Mesothelial cell of epicardium (in vitro differentiated cells): Measurements from ENCODE around the gene RASGRF2. TPM values are rescaled to one million over a fixed set of nuclear protein-coding genes. Genes with fewer than 3 reads are reported as not detected.

Experiments
- DNase-seq, 2 experiments: peaks; one replicate each; pipeline ENCODE4 v3.0.0; 2021; ENCODE audit warnings: low spot score in 2 of 2; ENCODE audit not compliant: unreplicated experiment in 2 of 2
- H3K27ac Mint-ChIP-seq: 2 replicates; pipeline ENCODE4 v1.8.0; 2021; ENCODE audit warnings: mixed read lengths
- H3K27me3 Mint-ChIP-seq: 2 replicates; pipeline ENCODE4 v1.8.0; 2021; ENCODE audit warnings: low read depth, mixed read lengths
- H3K36me3 Mint-ChIP-seq: 2 replicates; pipeline ENCODE4 v1.8.0; 2021; ENCODE audit warnings: mixed read lengths
- H3K4me1 Mint-ChIP-seq: 2 replicates; pipeline ENCODE4 v1.8.0; 2021; ENCODE audit warnings: mixed read lengths
- H3K4me3 Mint-ChIP-seq: 2 replicates; pipeline ENCODE4 v1.8.0; 2021; ENCODE audit warnings: mild to moderate bottlenecking, moderate library complexity, mixed read lengths
- H3K9me3 Mint-ChIP-seq: 2 replicates; pipeline ENCODE4 v1.8.0; 2021; ENCODE audit warnings: mixed read lengths
- total RNA-seq: library from RNA; stranded (reverse); gene quantifications from 3 replicates; pipeline ENCODE4 v1.2.1, GENCODE V29; 2021
- TF ChIP-seq, protein P1 (sequence below): fragments of 200-600 bp; sonication (generic); IDR thresholded peaks from one replicate; pipeline ENCODE4 v1.5.0; 2021; ENCODE audit warnings: antibody characterized with exemption; ENCODE audit not compliant: unreplicated experiment

Gene RASGRF2
- total RNA-seq, 1 donor from 2014 or later = 5.7 TPM

DNA sequence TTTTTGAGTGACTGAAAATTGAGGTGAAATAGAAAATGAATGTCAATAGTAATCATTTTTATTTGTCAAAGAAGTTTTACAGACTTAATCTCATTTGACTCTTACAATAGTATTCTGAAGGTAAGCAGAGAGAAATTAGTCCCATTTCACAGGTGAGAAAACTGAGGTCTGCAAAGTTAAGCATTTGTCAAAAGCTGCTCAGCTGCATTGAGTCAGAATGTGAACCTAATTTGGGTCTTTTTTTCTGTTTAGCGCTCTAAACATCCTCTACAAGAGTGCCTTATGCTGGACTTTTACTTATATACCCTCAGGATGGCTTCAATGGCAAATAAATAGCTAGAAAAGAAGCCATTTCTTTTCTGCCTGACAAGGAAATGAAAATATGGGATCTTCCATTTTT is 135.7 kb downstream of the RASGRF2 start:
- Mint-ChIP-seq H3K4me1 (no peaks in the 10 kb centered on the region), H3K27ac (no peak overlapping the region), H3K4me3 (no peak overlapping the region), H3K27me3 (no peaks in the 10 kb centered on the region), H3K36me3 (no peaks in the 10 kb centered on the region), H3K9me3 (no peaks in the 10 kb centered on the region)
- TF ChIP-seq, protein P1, sequence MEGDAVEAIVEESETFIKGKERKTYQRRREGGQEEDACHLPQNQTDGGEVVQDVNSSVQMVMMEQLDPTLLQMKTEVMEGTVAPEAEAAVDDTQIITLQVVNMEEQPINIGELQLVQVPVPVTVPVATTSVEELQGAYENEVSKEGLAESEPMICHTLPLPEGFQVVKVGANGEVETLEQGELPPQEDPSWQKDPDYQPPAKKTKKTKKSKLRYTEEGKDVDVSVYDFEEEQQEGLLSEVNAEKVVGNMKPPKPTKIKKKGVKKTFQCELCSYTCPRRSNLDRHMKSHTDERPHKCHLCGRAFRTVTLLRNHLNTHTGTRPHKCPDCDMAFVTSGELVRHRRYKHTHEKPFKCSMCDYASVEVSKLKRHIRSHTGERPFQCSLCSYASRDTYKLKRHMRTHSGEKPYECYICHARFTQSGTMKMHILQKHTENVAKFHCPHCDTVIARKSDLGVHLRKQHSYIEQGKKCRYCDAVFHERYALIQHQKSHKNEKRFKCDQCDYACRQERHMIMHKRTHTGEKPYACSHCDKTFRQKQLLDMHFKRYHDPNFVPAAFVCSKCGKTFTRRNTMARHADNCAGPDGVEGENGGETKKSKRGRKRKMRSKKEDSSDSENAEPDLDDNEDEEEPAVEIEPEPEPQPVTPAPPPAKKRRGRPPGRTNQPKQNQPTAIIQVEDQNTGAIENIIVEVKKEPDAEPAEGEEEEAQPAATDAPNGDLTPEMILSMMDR = no peak
- DNase-seq = no peak

GRCh38 chr5:81097713-81098112 is 137.6 kb downstream of the RASGRF2 start:
- TF ChIP-seq, protein P1 = no peak
- Mint-ChIP-seq H3K36me3 (no peaks in the 10 kb centered on the region), H3K9me3 (no peaks in the 10 kb centered on the region), H3K27me3 (no peaks in the 10 kb centered on the region), H3K27ac (no peak overlapping the region), H3K4me1 (no peaks in the 10 kb centered on the region), H3K4me3 (no peak overlapping the region)
- DNase-seq = no peak

DNA sequence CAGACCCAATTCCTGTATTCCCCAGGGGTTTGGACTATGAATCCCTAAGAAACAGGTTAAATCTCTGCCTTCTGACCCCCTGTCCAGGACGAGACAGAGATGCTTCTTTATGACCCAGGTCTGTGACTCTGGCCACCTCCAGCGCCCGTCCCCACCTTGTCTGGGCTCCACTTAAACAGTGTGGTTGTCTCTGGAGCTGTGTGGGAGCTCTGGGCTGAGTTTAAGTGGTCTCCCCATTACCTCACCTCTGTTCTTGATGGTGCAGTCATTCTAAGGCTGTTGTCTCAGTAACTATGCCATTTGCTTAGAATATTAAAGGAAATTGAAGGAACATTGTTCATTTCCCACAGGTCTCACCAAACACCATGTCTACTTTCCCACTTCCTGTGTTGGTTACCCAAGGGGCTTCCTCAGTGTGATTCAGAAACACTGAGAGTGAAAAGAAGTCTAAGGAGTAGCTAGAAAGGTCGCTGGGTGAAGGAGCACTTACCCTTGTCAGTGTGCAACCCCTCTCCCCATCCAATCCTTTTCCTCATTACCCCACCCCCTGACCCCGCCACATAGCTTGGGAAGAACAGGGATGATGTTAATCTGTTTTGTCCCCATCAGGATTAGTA is 145.2 kb downstream of the RASGRF2 start:
- peaks cover 4% of the 10 kb centered on the region for H3K9me3 Mint-ChIP-seq
- no peak for DNase-seq
- no peak overlapping the region for H3K4me3 Mint-ChIP-seq
- TF ChIP-seq, protein P1 = no peak
- H3K27me3 Mint-ChIP-seq = no peaks in the 10 kb centered on the region
- no peak overlapping the region for H3K27ac Mint-ChIP-seq
- H3K36me3 Mint-ChIP-seq = no peaks in the 10 kb centered on the region
- H3K4me1 Mint-ChIP-seq = no peaks in the 10 kb centered on the region

DNA sequence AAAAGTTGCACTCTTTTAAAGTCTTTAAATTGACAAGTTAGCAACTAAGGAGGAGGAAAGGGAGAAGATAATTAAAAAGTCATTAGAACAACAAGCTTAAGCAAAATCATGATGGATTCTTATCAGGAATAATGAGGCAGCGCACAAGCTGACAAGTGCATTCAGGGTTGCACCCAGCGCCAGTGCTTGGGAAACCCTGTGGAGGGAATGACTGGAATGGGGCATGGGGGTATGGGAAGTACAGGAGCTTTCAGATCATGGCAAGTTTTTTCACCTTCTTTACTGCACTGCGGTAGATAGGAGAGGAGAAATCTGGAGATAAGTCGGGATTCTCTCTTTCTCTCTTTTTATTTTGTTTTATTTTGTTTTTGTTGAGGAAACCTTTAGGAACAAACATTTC is 155.1 kb downstream of the RASGRF2 start:
- Mint-ChIP-seq H3K27me3 (no peaks in the 10 kb centered on the region), H3K9me3 (no peaks in the 10 kb centered on the region), H3K4me3 (no peak overlapping the region), H3K4me1 (no peaks in the 10 kb centered on the region), H3K36me3 (peaks cover 6% of the 10 kb centered on the region), H3K27ac (no peak overlapping the region)
- DNase-seq = no peak
- TF ChIP-seq, protein P1 = no peak

- no peak for DNase-seq
- no peaks in the 10 kb centered on the region for H3K4me1 Mint-ChIP-seq
- H3K36me3 Mint-ChIP-seq = peaks cover 6% of the 10 kb centered on the region
- H3K27ac Mint-ChIP-seq = no peak overlapping the region
- TF ChIP-seq, protein P1 = no peak
- H3K27me3 Mint-ChIP-seq = no peaks in the 10 kb centered on the region
- no peaks in the 10 kb centered on the region for H3K9me3 Mint-ChIP-seq
- no peak overlapping the region for H3K4me3 Mint-ChIP-seq
Measured at GRCh38 chr5:81117566-81117965, 157.4 kb downstream of the RASGRF2 start.

- TF ChIP-seq, protein P1 = no peak
- no peak for DNase-seq
- Mint-ChIP-seq H3K27me3 (no peaks in the 10 kb centered on the region), H3K4me1 (no peaks in the 10 kb centered on the region), H3K36me3 (peaks cover 3% of the 10 kb centered on the region), H3K4me3 (no peak overlapping the region), H3K9me3 (no peaks in the 10 kb centered on the region), H3K27ac (no peak overlapping the region)
Measured at GRCh38 chr5:81121273-81121672, 161.1 kb downstream of the RASGRF2 start.
